CMK (cell line): ENCODE results near the gene PGS1.
"Not testable (repeated sequence)": the region's sequence is repeated elsewhere in the genome, so short reads cannot be mapped to it uniquely, and the experiment has no call there.

Source experiments
- DNase-seq: peaks from one replicate; pipeline ENCODE4 v3.0.0-alpha.2; 2010; ENCODE audit warnings: low read depth

Gene PGS1

GRCh38 chr17:78448356-78448993, 70.0 kb downstream of the PGS1 start:
- no peak for DNase-seq

- no peak for DNase-seq
These were observed 71.6 kb downstream of the PGS1 start for GRCh38 chr17:78449983-78450595.

GRCh38 chr17:78450696-78451345, 72.4 kb downstream of the PGS1 start:
- no peak for DNase-seq

GRCh38 chr17:78451753-78452152, 73.3 kb downstream of the PGS1 start:
- no peak for DNase-seq

GRCh38 chr17:78454346-78454745, 75.9 kb downstream of the PGS1 start:
- DNase-seq = no peak

- DNase-seq = no peak
These were observed 79.6 kb downstream of the PGS1 start for GRCh38 chr17:78458091-78458490.

GRCh38 chr17:78458736-78459335, 80.4 kb downstream of the PGS1 start:
- no peak for DNase-seq

- no peak for DNase-seq
These were observed 81.2 kb downstream of the PGS1 start for GRCh38 chr17:78459696-78460095.

GRCh38 chr17:78460176-78460675, 81.8 kb downstream of the PGS1 start:
- no peak for DNase-seq

GRCh38 chr17:78460951-78461798, 82.7 kb downstream of the PGS1 start:
- no peak for DNase-seq

- DNase-seq = no peak
These were observed 83.3 kb downstream of the PGS1 start for GRCh38 chr17:78461799-78462053.

- no peak for DNase-seq
These were observed 83.7 kb downstream of the PGS1 start for GRCh38 chr17:78462148-78462547.

- DNase-seq = not testable (repeated sequence)
These were observed 87.8 kb downstream of the PGS1 start for GRCh38 chr17:78466109-78466785.

GRCh38 chr17:78466786-78467715, 88.6 kb downstream of the PGS1 start:
- no peak for DNase-seq

GRCh38 chr17:78468366-78468765, 89.9 kb downstream of the PGS1 start:
- no peak for DNase-seq

GRCh38 chr17:78469443-78469842, 91.0 kb downstream of the PGS1 start:
- DNase-seq = no peak

- DNase-seq = no peak
These were observed 93.2 kb downstream of the PGS1 start for GRCh38 chr17:78471635-78472034.

GRCh38 chr17:78472035-78472905, 93.8 kb downstream of the PGS1 start:
- no peak for DNase-seq

- no peak for DNase-seq
These were observed 95.6 kb downstream of the PGS1 start for GRCh38 chr17:78473951-78474613.
